Measurements from ENCODE around the gene ITPK1.

The ITPK1 gene

GRCh38 chr14:93051600-93052546, 63.9 kb downstream of the ITPK1 start:
- Histone ChIP-seq H3K27ac (no peak overlapping the region), H3K4me3 (no peak overlapping the region)

DNA sequence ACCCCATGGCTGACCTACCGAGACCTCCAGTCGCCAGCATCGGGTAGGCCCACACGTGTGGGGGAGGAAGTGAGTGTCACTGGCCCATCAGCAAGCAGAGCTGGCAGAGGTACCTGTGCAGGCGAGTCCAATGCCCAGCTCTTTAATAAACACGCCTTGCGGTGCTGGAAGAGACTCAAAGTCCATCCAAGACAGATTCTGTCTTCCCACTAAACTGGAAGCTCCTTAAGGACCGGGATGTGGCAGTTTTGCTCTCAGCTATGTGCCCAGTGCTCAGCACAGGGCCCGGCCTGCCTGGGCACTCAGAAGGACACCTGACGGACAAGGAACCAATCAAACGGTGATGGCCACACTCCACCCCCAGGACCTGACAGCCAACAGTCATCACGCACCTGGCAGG, 65.0 kb downstream of the ITPK1 start:
- H3K27ac ChIP-seq = no peak overlapping the region

GRCh38 chr14:93049867-93050331, 65.8 kb downstream of the ITPK1 start:
- no peak overlapping the region for H3K4me3 ChIP-seq
- H3K27ac ChIP-seq = no peak overlapping the region

More for the DNA sequence above, 65.0 kb downstream of the ITPK1 start:
- H3K4me3 ChIP-seq = no peak overlapping the region

DNA sequence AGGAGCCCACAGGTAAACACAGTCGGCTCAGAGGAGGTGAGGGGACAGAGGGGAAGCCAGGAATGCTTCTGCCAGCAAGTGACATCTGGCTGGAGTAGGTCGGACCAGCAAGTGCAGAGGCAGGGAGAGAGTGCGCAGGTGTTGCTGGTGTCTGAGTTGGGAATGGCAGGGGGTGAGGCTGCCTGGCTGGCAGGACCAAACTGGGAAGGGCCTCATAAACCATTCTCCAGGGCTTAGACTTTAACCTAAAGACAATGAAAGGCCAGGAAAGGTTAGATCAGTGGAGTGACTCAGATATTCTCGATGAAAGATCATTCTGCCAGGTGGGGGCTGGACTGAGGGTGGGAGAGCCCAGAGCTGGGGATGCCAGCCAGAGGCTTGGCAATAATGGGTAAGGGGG, 66.4 kb downstream of the ITPK1 start:
- H3K27ac ChIP-seq = peak overlapping the region in 1 of 21 experiments; percentile 8
- no peak overlapping the region for H3K4me3 ChIP-seq

DNA sequence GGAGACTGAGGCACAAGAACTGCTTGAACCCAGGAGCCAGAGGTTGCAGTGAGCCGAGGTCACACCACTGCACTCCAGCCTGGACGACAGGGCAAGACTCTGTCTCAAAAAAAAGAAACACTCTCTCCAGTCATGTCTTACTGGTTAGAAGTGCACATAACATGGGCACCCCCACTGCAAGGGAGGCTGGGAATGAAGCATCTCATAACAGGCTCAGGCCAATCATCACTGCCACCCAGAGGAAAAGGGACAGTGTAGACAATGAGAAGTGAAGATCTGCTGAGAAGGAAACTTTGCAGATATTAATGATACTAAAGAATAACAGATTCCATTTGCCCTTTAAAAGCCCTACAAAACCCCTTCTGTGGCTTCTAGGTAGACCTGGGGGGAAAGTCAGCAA, 66.9 kb downstream of the ITPK1 start:
- Histone ChIP-seq H3K4me3 (no peak overlapping the region), H3K27ac (no peak overlapping the region)

DNA sequence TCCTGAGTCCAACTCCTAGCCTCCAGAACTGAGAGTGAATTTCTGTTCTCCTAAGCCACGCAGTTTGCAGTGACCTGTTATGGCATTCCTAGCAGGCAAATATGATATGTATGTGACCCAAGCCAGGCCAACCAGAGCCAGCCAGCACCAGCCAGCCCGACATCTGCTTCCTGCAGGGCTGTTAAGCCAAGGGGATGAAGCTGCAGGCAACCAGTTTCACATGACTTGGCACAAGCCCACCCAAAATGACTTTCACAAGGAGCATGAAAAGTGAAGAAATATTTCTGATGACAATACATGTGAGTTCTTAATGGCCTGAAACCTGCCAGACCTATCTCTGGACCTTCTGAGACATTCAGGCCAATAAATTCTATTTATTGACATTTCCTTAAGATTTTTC, 68.1 kb downstream of the ITPK1 start:
- H3K27ac ChIP-seq = no peak overlapping the region
- H3K4me3 ChIP-seq = no peak overlapping the region

DNA sequence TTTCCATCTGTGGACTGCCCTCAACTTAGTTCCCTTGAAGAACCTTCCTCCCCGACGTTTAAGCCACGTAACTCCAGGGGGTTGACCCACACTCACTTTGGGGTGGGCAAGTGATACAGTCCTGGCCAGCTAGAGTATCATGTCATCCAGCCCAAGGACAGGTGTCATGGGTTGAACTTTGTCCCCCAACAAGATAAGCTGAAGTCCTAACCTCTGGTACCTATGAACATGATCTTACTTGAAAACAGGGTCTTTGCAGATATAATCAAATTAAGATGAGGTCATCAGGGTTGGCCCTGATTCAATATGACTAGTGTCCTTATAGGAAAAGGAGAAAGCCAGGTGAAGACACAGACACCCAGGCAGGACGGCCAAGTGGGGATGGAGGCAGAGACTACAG, 68.6 kb downstream of the ITPK1 start:
- Histone ChIP-seq H3K4me3 (no peak overlapping the region), H3K27ac (no peak overlapping the region)

GRCh38 chr14:93046705-93047050, 69.0 kb downstream of the ITPK1 start:
- Histone ChIP-seq H3K4me3 (no peak overlapping the region), H3K27ac (no peak overlapping the region)

DNA sequence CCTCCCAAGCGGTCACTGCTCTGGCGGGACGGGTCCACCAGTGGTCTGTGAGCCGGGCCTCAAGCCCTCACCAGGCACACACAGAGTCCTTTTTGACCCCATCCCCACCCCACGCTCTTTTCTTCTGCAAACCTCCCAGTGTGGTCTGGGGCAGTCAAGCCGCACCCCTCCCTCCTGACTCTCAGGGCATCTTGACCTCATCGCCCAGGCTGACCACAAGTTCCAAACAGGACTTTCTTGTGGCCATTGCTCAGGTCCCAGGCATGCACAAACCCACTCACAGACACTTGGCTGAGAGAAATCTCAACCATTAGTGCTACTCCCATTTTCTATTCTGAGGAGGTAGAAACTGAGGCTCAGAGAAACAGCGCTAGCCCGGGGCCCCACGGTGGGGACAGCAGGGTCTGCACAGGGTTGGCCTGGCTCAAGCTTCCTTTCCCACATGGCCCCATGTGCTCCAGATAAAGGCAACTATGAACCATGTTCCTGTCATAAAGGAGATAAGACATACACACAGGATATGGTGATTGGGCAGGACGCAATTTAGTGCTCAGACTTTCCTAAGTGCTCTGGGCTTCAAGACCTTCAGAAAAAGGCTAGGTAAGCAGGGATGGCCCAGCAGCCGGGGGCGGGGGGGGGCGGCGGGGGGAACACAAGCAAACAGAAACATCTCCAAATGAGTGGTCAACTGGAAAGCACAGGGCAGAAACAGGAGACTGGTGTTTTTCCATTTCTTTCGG, 69.6 kb downstream of the ITPK1 start:
- H3K27ac ChIP-seq = no peak overlapping the region
- no peak overlapping the region for H3K4me3 ChIP-seq

DNA sequence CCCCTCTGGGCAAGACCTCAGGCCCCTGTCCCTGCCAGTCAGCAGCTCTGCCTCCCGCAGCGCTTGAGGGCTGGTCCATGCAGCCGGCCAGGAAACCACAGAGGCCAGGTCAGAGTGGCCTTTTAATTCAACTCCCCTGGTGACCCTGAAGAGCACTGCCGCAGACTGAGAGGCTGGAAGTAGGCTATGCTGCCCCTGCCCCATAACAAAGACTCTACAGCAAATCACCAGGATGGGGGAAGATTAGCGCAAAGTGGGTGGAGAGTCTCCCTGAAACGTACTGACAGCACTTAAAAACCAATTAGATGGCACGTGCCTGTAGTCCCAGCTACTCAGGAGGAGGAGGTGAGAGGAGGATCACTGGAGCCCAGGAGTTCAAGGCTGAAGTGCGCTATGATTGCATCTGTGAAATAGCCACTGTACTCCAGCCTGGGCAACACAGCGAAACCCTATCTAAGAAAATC, 70.5 kb downstream of the ITPK1 start:
- Histone ChIP-seq H3K4me3 (no peak overlapping the region), H3K27ac (peak overlapping the region in 9 of 21 experiments; percentile 8 to 82 (median 49))

GRCh38 chr14:93044556-93044955, 71.2 kb downstream of the ITPK1 start:
- Histone ChIP-seq H3K27ac (peak overlapping the region in 11 of 21 experiments; percentile 8 to 87 (median 53)), H3K4me3 (no peak overlapping the region)

DNA sequence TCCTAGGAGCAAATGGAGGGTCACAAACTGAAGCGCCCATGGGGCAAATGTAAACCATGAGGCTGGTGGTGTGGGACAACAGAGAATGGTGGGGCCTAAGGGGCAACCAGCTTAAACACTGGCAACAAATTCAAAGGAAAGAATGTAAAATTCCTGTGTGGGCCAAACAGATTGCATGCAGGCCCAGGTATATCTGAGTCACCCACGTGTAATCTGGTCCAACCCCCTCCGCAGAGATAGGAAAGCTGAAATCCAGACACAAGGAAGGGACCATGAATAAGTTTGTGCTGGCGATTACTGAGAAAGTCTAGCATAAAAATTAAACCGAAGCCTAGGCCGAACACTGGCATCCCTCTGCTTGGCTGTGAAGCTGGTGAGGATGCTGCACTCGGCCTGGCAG, 71.6 kb downstream of the ITPK1 start:
- no peak overlapping the region for H3K4me3 ChIP-seq
- H3K27ac ChIP-seq = peak overlapping the region in 12 of 21 experiments; percentile 17 to 87 (median 60)

GRCh38 chr14:93042968-93043940, 72.5 kb downstream of the ITPK1 start:
- H3K27ac ChIP-seq = peak overlapping the region in 13 of 21 experiments; percentile 17 to 87 (median 60)
- no peak overlapping the region for H3K4me3 ChIP-seq

GRCh38 chr14:93041830-93042229, 73.9 kb downstream of the ITPK1 start:
- no peak overlapping the region for H3K27ac ChIP-seq
- H3K4me3 ChIP-seq = no peak overlapping the region

- no peak overlapping the region for H3K4me3 ChIP-seq
- H3K27ac ChIP-seq = peak overlapping the region in 1 of 21 experiments; percentile 33
Observed at GRCh38 chr14:93040982-93041381, 74.7 kb downstream of the ITPK1 start.

DNA sequence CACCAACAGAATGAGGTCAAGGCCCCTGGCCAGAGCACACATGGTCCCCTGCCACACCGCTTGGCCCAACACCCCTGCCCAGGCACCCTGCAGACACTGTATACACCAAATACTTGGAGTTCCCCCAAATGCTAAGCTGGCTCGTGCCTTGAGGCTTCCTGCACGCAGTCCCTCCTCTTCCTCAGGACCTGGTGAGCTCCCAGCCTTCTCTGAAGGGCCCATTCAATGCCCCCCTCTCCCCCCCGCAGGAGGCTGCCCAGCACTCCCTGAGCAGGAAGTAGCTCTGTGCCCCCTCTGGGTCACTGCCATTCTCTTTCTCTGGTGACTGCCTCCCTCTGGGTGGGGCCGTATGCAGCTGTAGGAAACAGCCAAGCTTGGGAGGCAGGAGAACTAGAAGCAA, 75.3 kb downstream of the ITPK1 start:
- H3K4me3 ChIP-seq = no peak overlapping the region
- peak overlapping the region in 8 of 21 experiments; percentile 11 to 42 (median 30) for H3K27ac ChIP-seq

GRCh38 chr14:93039649-93040315, 75.9 kb downstream of the ITPK1 start:
- Histone ChIP-seq H3K27ac (peak overlapping the region in 5 of 21 experiments; percentile 25 to 42 (median 33)), H3K4me3 (no peak overlapping the region)

- Histone ChIP-seq H3K4me3 (no peak overlapping the region), H3K27ac (peak overlapping the region in 2 of 21 experiments; percentile 1 to 9)
Observed at GRCh38 chr14:93037351-93037750, 78.4 kb downstream of the ITPK1 start.

Measured in skin epidermis (tissue), 12 donors.